Vagina (tissue), 2 donors: ENCODE results near the gene RPRD1B.

Experiments used
- CTCF ChIP-seq, 3 experiments: fragments of 450-650 bp in 2 of 3; fragments of 200-600 bp in 1 of 3; sonication (generic) in 1 of 3; IDR thresholded peaks; one replicate each; pipeline ENCODE4 v1.5.1; 2017 to 2019; ENCODE audit warnings: antibody characterized with exemption in 3 of 3, mild to moderate bottlenecking in 2 of 3, moderate library complexity in 2 of 3
- POLR2A ChIP-seq, 2 donors: fragments of 450-650 bp; IDR thresholded peaks; one replicate each; pipeline ENCODE4 v1.6.1; 2017; ENCODE audit warnings: antibody characterized with exemption in 2 of 2, mild to moderate bottlenecking in 2 of 2, moderate library complexity in 2 of 2

- TF ChIP-seq POLR2A (IDR thresholded peaks at IDR 0.05) (no peak), CTCF (IDR thresholded peaks at IDR 0.05) (no peak)
Observed at GRCh38 chr20:38008233-38008944, 25.2 kb upstream of the RPRD1B start.
